Measurements from ENCODE around the gene C19orf25.

The C19orf25 gene

DNA sequence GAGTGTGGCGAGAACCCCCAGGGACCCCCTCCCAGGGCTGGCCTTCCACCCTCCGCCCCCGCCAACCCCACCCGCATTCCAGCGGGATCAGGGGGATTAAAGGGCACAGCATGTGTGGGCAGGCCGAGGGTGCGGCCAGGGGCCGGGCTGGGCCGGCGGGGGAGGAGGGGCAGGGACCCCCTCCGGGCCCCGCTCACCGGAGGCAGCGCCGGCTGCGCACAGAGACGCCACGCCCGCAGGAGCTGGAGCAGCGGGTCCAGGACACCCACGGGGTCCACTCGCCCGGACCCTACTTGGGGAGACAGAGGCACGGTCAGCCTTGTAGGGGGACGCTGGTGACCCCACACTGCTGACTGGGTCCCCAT lies 31.4 kb upstream of the C19orf25 start:
- no peak for TF ChIP-seq CTCF (IDR thresholded peaks at IDR 0.05; ENCODE audit: low read depth, low read length, missing control alignments)
- Histone ChIP-seq H3K4me3 (ENCODE audit: low read depth, low read length) (no peak overlapping the region), H3K27me3 (replicated peaks) (no peaks in the 10 kb centered on the region), H3K27ac (no peak overlapping the region), H3K36me3 (replicated peaks) (no peaks in the 10 kb centered on the region)
- in situ Hi-C loops (cut with HindIII; ENCODE audit: low pct_ligation_motif_present, low sequenced_read_pairs), result no loop called here
- DNase-seq, result no peak

DNA sequence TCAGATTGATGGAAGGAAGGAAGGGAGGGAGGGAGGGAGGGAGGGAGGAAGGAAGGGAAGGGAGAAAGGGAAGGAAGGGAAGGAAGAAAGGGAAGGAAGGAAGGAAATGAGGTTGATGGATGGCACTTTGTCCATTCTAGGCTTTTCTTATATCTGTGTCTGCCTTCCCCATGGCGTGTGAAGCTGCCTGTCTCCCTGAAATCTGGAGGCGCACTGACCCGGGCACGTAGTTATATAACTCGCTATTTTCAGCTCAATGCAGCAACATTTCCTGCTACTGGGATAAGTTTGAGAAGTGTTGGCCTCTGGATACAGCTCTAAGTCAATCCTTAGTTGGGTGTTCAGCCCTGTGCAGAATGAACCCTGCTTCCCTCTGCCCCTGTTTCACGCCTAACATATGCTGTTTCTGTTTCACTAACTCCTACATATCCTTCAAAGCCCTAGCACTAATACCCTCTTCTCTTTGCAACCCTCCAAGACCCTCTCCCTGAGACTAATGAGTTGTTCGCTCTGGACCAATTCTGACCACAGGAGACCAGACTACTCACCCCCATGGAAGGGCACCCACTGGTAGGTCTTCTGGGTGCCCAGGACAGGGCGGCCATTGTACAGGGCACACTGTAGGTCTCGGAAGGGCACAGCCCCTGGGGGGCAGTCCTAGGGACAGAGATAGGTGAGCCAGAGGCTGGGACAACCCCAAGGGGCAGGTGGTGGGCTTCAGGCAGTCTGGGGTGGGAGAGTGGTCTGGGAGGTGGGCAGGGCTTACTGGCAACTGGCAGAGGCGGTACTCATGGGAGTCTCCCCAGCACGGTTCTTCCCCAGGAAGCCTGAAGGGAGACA lies 30.8 kb upstream of the C19orf25 start:
- no peak for DNase-seq
- in situ Hi-C loops (cut with HindIII; ENCODE audit: low pct_ligation_motif_present, low sequenced_read_pairs), result no loop called here
- TF ChIP-seq CTCF (IDR thresholded peaks at IDR 0.05; ENCODE audit: low read depth, low read length, missing control alignments), result no peak
- H3K36me3 ChIP-seq (replicated peaks), result no peaks in the 10 kb centered on the region
- no peaks in the 10 kb centered on the region for H3K27me3 ChIP-seq (replicated peaks)
- no peak overlapping the region for H3K27ac ChIP-seq
- H3K4me3 ChIP-seq (ENCODE audit: low read depth, low read length), result no peak overlapping the region

- no peak for TF ChIP-seq CTCF (IDR thresholded peaks at IDR 0.05; ENCODE audit: low read depth, low read length, missing control alignments)
- H3K4me3 ChIP-seq (ENCODE audit: low read depth, low read length), result peak overlapping the region; percentile 20
- H3K27ac ChIP-seq, result no peak overlapping the region
- in situ Hi-C loops (cut with HindIII; ENCODE audit: low pct_ligation_motif_present, low sequenced_read_pairs), result no loop called here
- peaks cover 9% of the 10 kb centered on the region for H3K27me3 ChIP-seq (replicated peaks)
- no peaks in the 10 kb centered on the region for H3K36me3 ChIP-seq (replicated peaks)
- DNase-seq, result no peak
These were observed 29.5 kb upstream of the C19orf25 start for GRCh38 chr19:1508507-1508856.

DNA sequence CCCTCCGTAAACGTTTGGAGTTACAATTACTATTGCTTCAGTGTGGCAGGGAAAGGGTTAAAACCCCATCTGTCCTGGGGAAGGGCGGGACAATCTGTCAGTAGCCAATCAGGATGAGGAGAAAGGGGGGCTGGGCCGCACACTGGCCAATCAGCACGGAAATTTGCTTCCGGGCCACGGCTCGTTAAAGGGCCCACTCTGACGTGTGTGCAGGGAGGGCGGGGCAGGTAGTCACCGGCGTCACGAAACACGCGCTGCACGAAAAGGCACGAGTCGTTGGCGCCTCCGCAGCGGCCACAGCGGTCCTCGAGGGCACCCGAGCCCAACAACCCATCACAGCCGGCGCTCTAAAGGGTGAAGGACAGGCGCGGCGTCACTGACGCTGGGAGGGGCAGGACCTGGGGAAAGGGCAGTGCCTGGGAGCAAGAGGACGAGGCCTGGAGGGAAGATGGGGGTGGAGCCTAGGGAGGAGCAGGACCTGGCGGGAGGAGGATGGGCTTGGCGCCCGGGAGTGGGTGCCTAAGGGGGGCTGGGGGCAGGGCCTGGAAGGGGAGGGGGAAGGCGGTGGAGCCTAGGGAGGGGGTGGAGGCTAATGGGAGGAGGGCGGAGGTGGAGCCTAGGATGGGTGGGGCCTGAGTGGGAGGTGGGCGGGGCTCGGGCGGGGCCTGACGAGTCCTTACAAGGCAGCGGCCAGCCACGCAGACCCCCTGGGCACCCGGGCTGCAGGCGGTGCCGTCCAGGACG lies 28.9 kb upstream of the C19orf25 start:
- H3K36me3 ChIP-seq (replicated peaks), result no peaks in the 10 kb centered on the region
- peak; percentile 95 for DNase-seq
- peak overlapping the region; percentile 59 for H3K4me3 ChIP-seq (ENCODE audit: low read depth, low read length)
- peak overlapping the region; percentile 84 for H3K27ac ChIP-seq
- H3K27me3 ChIP-seq (replicated peaks), result peaks cover 15% of the 10 kb centered on the region
- in situ Hi-C loops (cut with HindIII; ENCODE audit: low pct_ligation_motif_present, low sequenced_read_pairs), result no loop called here
- no peak for TF ChIP-seq CTCF (IDR thresholded peaks at IDR 0.05; ENCODE audit: low read depth, low read length, missing control alignments)

GRCh38 chr19:1507192-1507660 lies 28.2 kb upstream of the C19orf25 start:
- H3K4me3 ChIP-seq (ENCODE audit: low read depth, low read length), result no peak overlapping the region
- in situ Hi-C loops (cut with HindIII; ENCODE audit: low pct_ligation_motif_present, low sequenced_read_pairs), result no loop called here
- no peak overlapping the region for H3K27ac ChIP-seq
- no peak for DNase-seq
- H3K27me3 ChIP-seq (replicated peaks), result peaks cover 19% of the 10 kb centered on the region
- no peaks in the 10 kb centered on the region for H3K36me3 ChIP-seq (replicated peaks)
- no peak for TF ChIP-seq CTCF (IDR thresholded peaks at IDR 0.05; ENCODE audit: low read depth, low read length, missing control alignments)
